PC-9 (cell line): ENCODE measurements around the gene CD300LB.

Experiments
- CTCF ChIP-seq: fragments of 200-600 bp; sonication (generic); conservative IDR thresholded peaks from 2 replicates; pipeline ENCODE4 v1.6.1; 2017; ENCODE audit warnings: mixed run types, antibody characterized with exemption, mild to moderate bottlenecking, moderate library complexity
- EZH2 ChIP-seq: fragments of 200-600 bp; sonication (generic); IDR thresholded peaks from 2 replicates; pipeline ENCODE4 v1.8.0; 2017; ENCODE audit warnings: antibody characterized with exemption, low read depth

GRCh38 chr17:74473294-74473693 lies 58.0 kb downstream of the CD300LB start:
- TF ChIP-seq CTCF (no peak), EZH2 (no peak)
